GM23338 (cell line): Measurements from ENCODE around the gene LHX1.

ENCODE experiments used
- CREB1 ChIP-seq: fragments of 250-450 bp; sonication (Bioruptor Pico); IDR thresholded peaks from 2 replicates; pipeline ENCODE4 v1.5.0; 2020; ENCODE audit warnings: low read depth, mild to moderate bottlenecking, moderate library complexity
- CTCF ChIP-seq, 2 experiments: fragments of 200-600 bp in 1 of 2; sonication (generic) in 1 of 2; conservative IDR thresholded peaks; 2 replicates each; pipeline versions ENCODE4 v1.5.1 to v1.6.1; 2016 to 2017; ENCODE audit warnings: antibody characterized with exemption in 2 of 2, low read depth in 2 of 2, mild to moderate bottlenecking in 2 of 2, moderate library complexity in 1 of 2
- ETS1 ChIP-seq: IDR thresholded peaks from 2 replicates; pipeline ENCODE4 v1.6.1; 2016; ENCODE audit warnings: antibody characterized with exemption
- EZH2 ChIP-seq: fragments of 200-600 bp; sonication (generic); IDR thresholded peaks from one replicate; pipeline ENCODE4 v1.8.0; 2017; ENCODE audit warnings: antibody characterized with exemption, mild to moderate bottlenecking, low read depth; ENCODE audit not compliant: unreplicated experiment
- EZH2phosphoT487 ChIP-seq: fragments of 200-600 bp; sonication (generic); IDR thresholded peaks from one replicate; pipeline ENCODE4 v1.8.1; 2018; ENCODE audit warnings: antibody characterized with exemption; ENCODE audit not compliant: unreplicated experiment
- JUNB ChIP-seq: IDR thresholded peaks from one replicate; pipeline ENCODE4 v1.6.1; 2016; ENCODE audit warnings: antibody characterized with exemption; ENCODE audit not compliant: unreplicated experiment
- NANOG ChIP-seq: IDR thresholded peaks from 2 replicates; pipeline ENCODE4 v1.6.1; 2016; ENCODE audit warnings: antibody characterized with exemption, borderline replicate concordance
- POLR2AphosphoS5 ChIP-seq: IDR thresholded peaks from 2 replicates; pipeline ENCODE4 v1.6.1; 2016; ENCODE audit warnings: antibody characterized with exemption, low read depth
- REST ChIP-seq: IDR thresholded peaks from one replicate; pipeline ENCODE4 v1.6.1; 2018; ENCODE audit warnings: antibody characterized with exemption; ENCODE audit not compliant: unreplicated experiment

GRCh38 chr17:36918211-36918691 lies 19.0 kb upstream of the LHX1 start:
- TF ChIP-seq CTCF (conservative IDR thresholded peaks at IDR 0.05; ENCODE audit: low read depth in 2 of 2): no peak
- no peak for TF ChIP-seq POLR2AphosphoS5
- TF ChIP-seq EZH2: no peak
- TF ChIP-seq EZH2phosphoT487: no peak
- TF ChIP-seq REST: no peak
- no peak for TF ChIP-seq JUNB
- TF ChIP-seq ETS1: no peak
- TF ChIP-seq CREB1 (CRISPR knock-in tag): no peak
- TF ChIP-seq NANOG: no peak
